ENCODE data around the gene MBD5. TPM values are rescaled to one million over a fixed set of nuclear protein-coding genes. Genes with fewer than 3 reads are reported as not detected.

The MBD5 gene
- total and polyA plus RNA-seq, 4 donors, result 2.0 to 15.9 (median 9.5) TPM

DNA sequence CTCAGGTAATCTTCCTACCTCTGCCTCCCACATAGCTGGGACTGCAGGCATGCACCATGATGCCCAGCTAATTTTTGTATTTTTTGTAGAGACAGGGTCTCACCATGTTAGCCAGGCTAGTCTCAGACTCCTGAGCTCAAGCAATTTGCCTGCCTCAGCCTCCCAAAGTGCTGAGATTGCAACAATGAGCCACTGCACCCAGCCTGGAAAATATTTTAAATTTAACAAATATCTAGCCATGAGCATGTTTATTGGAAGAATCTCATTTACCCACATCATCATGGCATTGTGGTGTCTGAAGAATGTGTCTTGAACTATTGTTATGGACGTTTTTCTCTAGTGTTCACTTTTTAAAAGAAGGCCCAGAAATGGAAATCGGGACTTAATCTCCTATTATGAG is 231.8 kb downstream of the MBD5 start:
- no peak overlapping the region for H3K4me3 ChIP-seq (ENCODE audit: low read depth in 1 of 3, low read length in 3 of 3)
- no peak for DNase-seq (ENCODE audit: low spot score)
- no peaks in the 10 kb centered on the region for H3K27me3 ChIP-seq (ENCODE audit: control insufficient read depth in 4 of 4, insufficient read depth in 4 of 4, low read length in 3 of 4)
- H3K4me1 ChIP-seq (ENCODE audit: control insufficient read depth in 4 of 4, insufficient read depth in 4 of 4, low read length in 3 of 4), result peaks cover 0 to 8% (median 3%) of the 10 kb centered on the region in 4 donors
- no peak overlapping the region for H3K9ac ChIP-seq (ENCODE audit: low read depth in 1 of 2, low read length in 2 of 2)
- 96% methylated on average over 2 of the region's 2 CpGs for WGBS
- TF ChIP-seq, protein P1, sequence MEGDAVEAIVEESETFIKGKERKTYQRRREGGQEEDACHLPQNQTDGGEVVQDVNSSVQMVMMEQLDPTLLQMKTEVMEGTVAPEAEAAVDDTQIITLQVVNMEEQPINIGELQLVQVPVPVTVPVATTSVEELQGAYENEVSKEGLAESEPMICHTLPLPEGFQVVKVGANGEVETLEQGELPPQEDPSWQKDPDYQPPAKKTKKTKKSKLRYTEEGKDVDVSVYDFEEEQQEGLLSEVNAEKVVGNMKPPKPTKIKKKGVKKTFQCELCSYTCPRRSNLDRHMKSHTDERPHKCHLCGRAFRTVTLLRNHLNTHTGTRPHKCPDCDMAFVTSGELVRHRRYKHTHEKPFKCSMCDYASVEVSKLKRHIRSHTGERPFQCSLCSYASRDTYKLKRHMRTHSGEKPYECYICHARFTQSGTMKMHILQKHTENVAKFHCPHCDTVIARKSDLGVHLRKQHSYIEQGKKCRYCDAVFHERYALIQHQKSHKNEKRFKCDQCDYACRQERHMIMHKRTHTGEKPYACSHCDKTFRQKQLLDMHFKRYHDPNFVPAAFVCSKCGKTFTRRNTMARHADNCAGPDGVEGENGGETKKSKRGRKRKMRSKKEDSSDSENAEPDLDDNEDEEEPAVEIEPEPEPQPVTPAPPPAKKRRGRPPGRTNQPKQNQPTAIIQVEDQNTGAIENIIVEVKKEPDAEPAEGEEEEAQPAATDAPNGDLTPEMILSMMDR (IDR thresholded peaks at IDR 0.05; ENCODE audit: low read depth, low read length, missing input control), result no peak
- TF ChIP-seq, protein P2, sequence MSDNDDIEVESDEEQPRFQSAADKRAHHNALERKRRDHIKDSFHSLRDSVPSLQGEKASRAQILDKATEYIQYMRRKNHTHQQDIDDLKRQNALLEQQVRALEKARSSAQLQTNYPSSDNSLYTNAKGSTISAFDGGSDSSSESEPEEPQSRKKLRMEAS (IDR thresholded peaks at IDR 0.05), result no peak
- TF ChIP-seq YY1 (IDR thresholded peaks at IDR 0.05) (no peak), HNF4A (conservative IDR thresholded peaks at IDR 0.05) (no peak), NR2F2 (IDR thresholded peaks at IDR 0.05) (no peak), FOXA2 (IDR thresholded peaks at IDR 0.05) (no peak), EGR1 (IDR thresholded peaks at IDR 0.05; ENCODE audit: low read depth in 2 of 2) (no peak), SP1 (IDR thresholded peaks at IDR 0.05) (no peak), HNF4G (IDR thresholded peaks at IDR 0.05) (no peak), GABPA (IDR thresholded peaks at IDR 0.05 in 1 of 2, conservative IDR thresholded peaks at IDR 0.05 in 1 of 2) (no peak), FOXA1 (IDR thresholded peaks at IDR 0.05) (no peak), JUND (IDR thresholded peaks at IDR 0.05) (no peak), RAD21 (IDR thresholded peaks at IDR 0.05) (no peak), TAF1 (conservative IDR thresholded peaks at IDR 0.05) (no peak), RXRA (IDR thresholded peaks at IDR 0.05) (no peak)
- TF ChIP-seq, protein P3, sequence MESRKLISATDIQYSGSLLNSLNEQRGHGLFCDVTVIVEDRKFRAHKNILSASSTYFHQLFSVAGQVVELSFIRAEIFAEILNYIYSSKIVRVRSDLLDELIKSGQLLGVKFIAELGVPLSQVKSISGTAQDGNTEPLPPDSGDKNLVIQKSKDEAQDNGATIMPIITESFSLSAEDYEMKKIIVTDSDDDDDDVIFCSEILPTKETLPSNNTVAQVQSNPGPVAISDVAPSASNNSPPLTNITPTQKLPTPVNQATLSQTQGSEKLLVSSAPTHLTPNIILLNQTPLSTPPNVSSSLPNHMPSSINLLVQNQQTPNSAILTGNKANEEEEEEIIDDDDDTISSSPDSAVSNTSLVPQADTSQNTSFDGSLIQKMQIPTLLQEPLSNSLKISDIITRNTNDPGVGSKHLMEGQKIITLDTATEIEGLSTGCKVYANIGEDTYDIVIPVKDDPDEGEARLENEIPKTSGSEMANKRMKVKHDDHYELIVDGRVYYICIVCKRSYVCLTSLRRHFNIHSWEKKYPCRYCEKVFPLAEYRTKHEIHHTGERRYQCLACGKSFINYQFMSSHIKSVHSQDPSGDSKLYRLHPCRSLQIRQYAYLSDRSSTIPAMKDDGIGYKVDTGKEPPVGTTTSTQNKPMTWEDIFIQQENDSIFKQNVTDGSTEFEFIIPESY (IDR thresholded peaks at IDR 0.05), result no peak
- TF ChIP-seq, protein P4, sequence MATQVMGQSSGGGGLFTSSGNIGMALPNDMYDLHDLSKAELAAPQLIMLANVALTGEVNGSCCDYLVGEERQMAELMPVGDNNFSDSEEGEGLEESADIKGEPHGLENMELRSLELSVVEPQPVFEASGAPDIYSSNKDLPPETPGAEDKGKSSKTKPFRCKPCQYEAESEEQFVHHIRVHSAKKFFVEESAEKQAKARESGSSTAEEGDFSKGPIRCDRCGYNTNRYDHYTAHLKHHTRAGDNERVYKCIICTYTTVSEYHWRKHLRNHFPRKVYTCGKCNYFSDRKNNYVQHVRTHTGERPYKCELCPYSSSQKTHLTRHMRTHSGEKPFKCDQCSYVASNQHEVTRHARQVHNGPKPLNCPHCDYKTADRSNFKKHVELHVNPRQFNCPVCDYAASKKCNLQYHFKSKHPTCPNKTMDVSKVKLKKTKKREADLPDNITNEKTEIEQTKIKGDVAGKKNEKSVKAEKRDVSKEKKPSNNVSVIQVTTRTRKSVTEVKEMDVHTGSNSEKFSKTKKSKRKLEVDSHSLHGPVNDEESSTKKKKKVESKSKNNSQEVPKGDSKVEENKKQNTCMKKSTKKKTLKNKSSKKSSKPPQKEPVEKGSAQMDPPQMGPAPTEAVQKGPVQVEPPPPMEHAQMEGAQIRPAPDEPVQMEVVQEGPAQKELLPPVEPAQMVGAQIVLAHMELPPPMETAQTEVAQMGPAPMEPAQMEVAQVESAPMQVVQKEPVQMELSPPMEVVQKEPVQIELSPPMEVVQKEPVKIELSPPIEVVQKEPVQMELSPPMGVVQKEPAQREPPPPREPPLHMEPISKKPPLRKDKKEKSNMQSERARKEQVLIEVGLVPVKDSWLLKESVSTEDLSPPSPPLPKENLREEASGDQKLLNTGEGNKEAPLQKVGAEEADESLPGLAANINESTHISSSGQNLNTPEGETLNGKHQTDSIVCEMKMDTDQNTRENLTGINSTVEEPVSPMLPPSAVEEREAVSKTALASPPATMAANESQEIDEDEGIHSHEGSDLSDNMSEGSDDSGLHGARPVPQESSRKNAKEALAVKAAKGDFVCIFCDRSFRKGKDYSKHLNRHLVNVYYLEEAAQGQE (IDR thresholded peaks at IDR 0.05), result no peak
- TF ChIP-seq, protein P5, sequence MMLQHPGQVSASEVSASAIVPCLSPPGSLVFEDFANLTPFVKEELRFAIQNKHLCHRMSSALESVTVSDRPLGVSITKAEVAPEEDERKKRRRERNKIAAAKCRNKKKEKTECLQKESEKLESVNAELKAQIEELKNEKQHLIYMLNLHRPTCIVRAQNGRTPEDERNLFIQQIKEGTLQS (IDR thresholded peaks at IDR 0.05), result no peak
- no peaks in the 10 kb centered on the region for H3K36me3 ChIP-seq (ENCODE audit: control insufficient read depth in 4 of 4, insufficient read depth in 3 of 4, low read depth in 1 of 4, low read length in 3 of 4)
- H3K27ac ChIP-seq (ENCODE audit: low read depth in 1 of 2, low read length in 2 of 2), result no peak overlapping the region
- H3K9me3 ChIP-seq (ENCODE audit: control insufficient read depth in 4 of 4, low read length in 3 of 4), result peaks cover 0 to 5% (median 1%) of the 10 kb centered on the region in 4 donors

All from liver (tissue), 9 donors.